Common myeloid progenitor, CD34-positive (primary cell): ENCODE results near the gene HOXD11.

Experiments
- CTCF ChIA-PET: fragments of 350-600 bp; sonication (Branson Sonifier 250); formaldehyde crosslinking; loops from one replicate; lab custom pipeline; 2021; ENCODE audit warnings: antibody characterized with exemption; lab: Charles Lee
- POLR2A ChIA-PET: fragments of 350-600 bp; sonication (Branson Sonifier 250); formaldehyde crosslinking; loops from one replicate; lab custom pipeline; 2021; ENCODE audit warnings: antibody characterized with exemption; lab: Charles Lee
- DNase-seq, 3 donors: peaks; one replicate each; pipeline versions ENCODE4 v3.0.0 to v3.0.0-alpha.2; 2013
- H3K27ac ChIP-seq, 2 experiments: 1 replicate in 1 of 2; 2 replicates in 1 of 2; pipeline ENCODE4 v1.7.0; 2013; ENCODE audit warnings: inconsistent platforms in 2 of 2, low read length in 2 of 2, mild to moderate bottlenecking in 2 of 2, low read depth in 1 of 2, moderate library complexity in 1 of 2; ENCODE audit not compliant: severe bottlenecking in 2 of 2, insufficient read depth in 1 of 2, poor library complexity in 1 of 2
- H3K27me3 ChIP-seq, 5 experiments: replicated peaks in 2 of 5; 1 replicate in 3 of 5; 2 replicates in 2 of 5; pipeline versions ENCODE4 v1.6.1 to v1.7.0; 2013; ENCODE audit warnings: low read length in 4 of 5, mild to moderate bottlenecking in 2 of 5, moderate library complexity in 2 of 5, inconsistent platforms in 1 of 5; ENCODE audit not compliant: insufficient read depth in 5 of 5, control insufficient read depth in 4 of 5
- H3K36me3 ChIP-seq, 4 experiments: 1 replicate in 2 of 4; 2 replicates in 2 of 4; pipeline versions ENCODE4 v1.6.1 to v1.7.0; 2013; ENCODE audit warnings: low read length in 3 of 4, control low read depth in 1 of 4, mild to moderate bottlenecking in 1 of 4; ENCODE audit not compliant: control insufficient read depth in 4 of 4, insufficient read depth in 4 of 4
- H3K4me1 ChIP-seq, 4 experiments: 1 replicate in 3 of 4; 2 replicates in 1 of 4; pipeline versions ENCODE4 v1.6.1 to v1.7.1; 2013; ENCODE audit warnings: low read length in 3 of 4, mild to moderate bottlenecking in 3 of 4, control low read depth in 1 of 4, inconsistent platforms in 1 of 4, moderate library complexity in 1 of 4; ENCODE audit not compliant: control insufficient read depth in 4 of 4, insufficient read depth in 4 of 4; ENCODE audit errors: control extremely low read depth in 1 of 4
- H3K4me3 ChIP-seq, 7 experiments: 1 replicate in 4 of 7; 2 replicates in 3 of 7; pipeline versions ENCODE4 v1.5.1 to v1.7.0; 2013; ENCODE audit warnings: mild to moderate bottlenecking in 7 of 7, low read length in 6 of 7, moderate library complexity in 6 of 7, inconsistent platforms in 2 of 7, low read depth in 2 of 7, control low read depth in 1 of 7; ENCODE audit not compliant: insufficient read depth in 4 of 7, control insufficient read depth in 1 of 7; ENCODE audit errors: extremely low read depth in 1 of 7
- H3K9me3 ChIP-seq, 5 experiments: 1 replicate in 4 of 5; 2 replicates in 1 of 5; pipeline versions ENCODE4 v1.6.1 to v1.7.1; 2013; ENCODE audit warnings: low read length in 4 of 5, mild to moderate bottlenecking in 2 of 5, inconsistent platforms in 1 of 5, low read depth in 1 of 5, moderate library complexity in 1 of 5; ENCODE audit not compliant: control insufficient read depth in 4 of 5, insufficient read depth in 2 of 5; ENCODE audit errors: control extremely low read depth in 1 of 5
- WGBS: methylation state at CpG from one replicate; pipeline ENCODE4 v1.1.5; 2013; ENCODE audit not compliant: insufficient coverage; 5-methylcytosine and 5-hydroxymethylcytosine counted together

Gene HOXD11

DNA sequence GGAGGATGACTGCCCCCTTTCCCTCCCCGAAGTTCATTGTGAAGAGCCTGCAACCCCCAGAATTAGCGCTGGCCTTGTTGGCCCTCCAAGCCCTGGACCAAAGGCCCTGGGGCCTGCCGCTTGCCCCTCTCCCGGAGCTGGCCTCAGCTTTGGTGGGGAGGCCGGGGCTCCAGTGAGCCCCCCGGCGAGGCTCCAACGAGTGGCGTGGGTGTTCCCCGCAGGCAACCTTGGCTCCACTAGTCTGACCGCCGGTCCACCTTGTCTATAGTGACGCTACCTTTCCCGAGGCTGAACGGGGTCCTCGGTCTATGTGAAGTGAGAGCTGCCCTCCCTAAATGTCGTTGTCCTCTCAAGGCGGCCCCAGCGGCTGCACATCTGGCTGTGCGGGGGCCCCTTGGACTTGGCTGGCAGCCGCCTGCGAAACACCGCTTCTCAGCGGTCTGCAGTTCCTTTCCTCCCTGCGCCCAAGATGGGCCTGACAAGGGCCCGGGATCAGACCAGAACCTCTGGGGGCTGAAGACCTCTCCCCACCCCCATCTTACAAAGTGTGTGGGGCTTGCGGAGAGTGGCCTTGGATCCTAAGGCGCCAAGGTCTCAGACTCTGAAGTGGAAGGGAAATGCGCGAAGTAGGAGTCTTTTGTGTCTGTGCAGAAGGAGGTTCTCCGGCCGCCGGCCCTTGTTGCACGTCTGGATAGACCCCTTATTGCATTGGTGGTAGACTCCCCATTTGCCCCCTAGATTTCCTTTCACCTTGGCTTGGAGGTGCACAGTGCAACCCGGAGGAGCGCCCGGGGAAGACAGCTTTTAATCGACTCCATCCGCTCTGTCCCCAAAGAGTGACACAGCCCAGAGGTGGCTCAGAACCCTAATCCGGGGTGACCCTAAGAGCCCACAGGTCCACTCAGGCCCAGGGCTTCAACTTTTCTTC, 5.6 kb downstream of the HOXD11 start:
- CTCF ChIA-PET, result interaction anchor here (0.8 to 3.6 kb wide), 9 partner anchors 9 to 539 kb away, joined by 3 to 27 read pairs (median 3); partner anchors contain the start of gene HOXD9
- 9% methylated on average over 32 of the region's 40 CpGs for WGBS
- POLR2A ChIA-PET, result no interaction called here
- H3K9me3 ChIP-seq, result peaks cover 0 to 12% (median 0%) of the 10 kb centered on the region in 5 experiments
- peaks cover 30 to 100% (median 80%) of the 10 kb centered on the region in 5 experiments for H3K27me3 ChIP-seq
- H3K27ac ChIP-seq, result no peak overlapping the region
- H3K4me1 ChIP-seq, result peaks cover 0 to 3% (median 0%) of the 10 kb centered on the region in 4 experiments
- H3K4me3 ChIP-seq, result no peak overlapping the region
- H3K36me3 ChIP-seq, result no peaks in the 10 kb centered on the region
- no peak for DNase-seq

DNA sequence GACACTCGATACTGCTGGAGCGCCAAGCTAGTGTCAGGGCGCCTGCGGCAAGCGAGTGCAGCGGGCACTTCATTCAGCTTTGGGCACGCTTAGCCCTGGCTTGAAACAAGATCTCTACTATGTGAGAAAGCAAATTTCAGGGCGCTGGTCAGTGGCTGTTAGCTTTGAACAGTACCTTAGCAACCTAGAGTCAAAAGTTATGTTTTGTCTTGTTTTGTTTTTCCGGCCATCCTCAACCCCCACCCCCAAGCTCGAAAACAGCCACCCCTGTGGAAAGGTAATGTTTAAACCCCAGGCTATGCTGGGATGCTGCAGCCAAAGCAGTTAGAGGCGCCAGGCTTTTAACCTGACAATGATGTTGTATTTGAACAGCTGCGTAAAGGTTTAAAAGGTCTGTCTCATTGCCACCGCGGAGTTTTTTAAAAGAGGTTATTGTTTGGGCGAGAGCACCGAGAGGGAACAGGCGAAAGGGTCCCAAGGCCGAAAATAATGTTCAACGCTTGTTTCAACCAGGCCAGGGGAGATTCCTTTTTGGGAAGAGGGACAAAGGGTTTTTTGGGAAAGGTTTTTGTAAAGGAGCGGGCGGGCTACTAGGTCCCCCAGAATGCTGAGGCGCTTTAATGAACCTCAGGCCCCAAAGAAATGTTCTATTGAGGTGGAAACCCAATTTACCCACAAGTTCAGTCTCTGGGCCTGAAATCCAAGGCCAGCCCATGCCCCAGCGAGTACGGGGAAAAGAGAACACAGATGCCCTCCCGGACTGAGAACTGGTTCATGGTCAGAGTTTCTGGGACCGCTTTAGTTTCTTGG, 7.2 kb downstream of the HOXD11 start:
- ChIA-PET POLR2A (interaction anchor here (0.9 kb wide), 1 partner anchor 47 kb away, joined by 3 read pairs; no protein-coding TSS in a partner anchor), CTCF (interaction anchor here (0.7 to 3.1 kb wide), 11 partner anchors 11 to 538 kb away, joined by 3 to 14 read pairs (median 3); partner anchors contain the start of gene HOXD4)
- no peak for DNase-seq
- H3K4me3 ChIP-seq, result no peak overlapping the region
- H3K4me1 ChIP-seq, result no peaks in the 10 kb centered on the region
- H3K9me3 ChIP-seq, result peaks cover 0 to 12% (median 0%) of the 10 kb centered on the region in 5 experiments
- H3K27me3 ChIP-seq, result peaks cover 30 to 100% (median 85%) of the 10 kb centered on the region in 5 experiments
- no peak overlapping the region for H3K27ac ChIP-seq
- 9% methylated on average over 22 of the region's 26 CpGs for WGBS
- H3K36me3 ChIP-seq, result no peaks in the 10 kb centered on the region

- Histone ChIP-seq H3K4me3 (no peak overlapping the region), H3K27ac (no peak overlapping the region), H3K4me1 (no peaks in the 10 kb centered on the region), H3K9me3 (peaks cover 0 to 12% (median 0%) of the 10 kb centered on the region in 5 experiments), H3K27me3 (peaks cover 24 to 100% (median 83%) of the 10 kb centered on the region in 5 experiments), H3K36me3 (no peaks in the 10 kb centered on the region)
- ChIA-PET CTCF (interaction anchor here (1.0 to 3.1 kb wide), 6 partner anchors 11 to 537 kb away, joined by 3 to 14 read pairs (median 4); partner anchors contain the start of gene HOXD4), POLR2A (no interaction called here)
- WGBS, result 3% methylated on average over 8 of the region's 16 CpGs
- no peak for DNase-seq
Measured at GRCh38 chr2:176114930-176115625, 8.0 kb downstream of the HOXD11 start.

GRCh38 chr2:176115883-176116813, 9.1 kb downstream of the HOXD11 start, which contains the start of gene HOXD10:
TSS of gene HOXD10 (plus strand) at chr2:176116778. CDS start at chr2:176116834, 56 bp downstream.
- no peak within 1 kb of the TSS for H3K4me3 ChIP-seq
- CTCF ChIA-PET, result interaction anchor here (1.4 to 1.9 kb wide), 2 partner anchors 18 to 536 kb away, joined by 4 to 5 read pairs; no protein-coding TSS in a partner anchor

GRCh38 chr2:176117162-176117822, 10.2 kb downstream of the HOXD11 start:
- CTCF ChIA-PET, result interaction anchor here (1.0 to 1.1 kb wide), 3 partner anchors 10 to 516 kb away, joined by 3 to 4 read pairs (median 3); no protein-coding TSS in a partner anchor
- Histone ChIP-seq H3K4me1 (peaks cover 0 to 2% (median 2%) of the 10 kb centered on the region in 4 experiments), H3K27ac (no peak overlapping the region)

More at GRCh38 chr2:176115883-176116813, 9.1 kb downstream of the HOXD11 start, which contains the start of gene HOXD10:
- DNase-seq, result no peak
- WGBS, result 7% methylated on average over 52 of the region's 66 CpGs
- no peaks in the 10 kb centered on the region for H3K36me3 ChIP-seq
- H3K9me3 ChIP-seq, result peaks cover 0 to 12% (median 0%) of the 10 kb centered on the region in 5 experiments
- POLR2A ChIA-PET, result no interaction called here
- peaks cover 20 to 100% (median 82%) of the 10 kb centered on the region in 5 experiments for H3K27me3 ChIP-seq
- H3K4me1 ChIP-seq, result no peaks in the 10 kb centered on the region
- no peak within 1 kb of the TSS for H3K27ac ChIP-seq

More at GRCh38 chr2:176117162-176117822, 10.2 kb downstream of the HOXD11 start:
- WGBS, result 23% methylated on average over 39 of the region's 40 CpGs
- H3K27me3 ChIP-seq, result peaks cover 19 to 100% (median 78%) of the 10 kb centered on the region in 5 experiments
- no peaks in the 10 kb centered on the region for H3K36me3 ChIP-seq
- no peak for DNase-seq
- H3K4me3 ChIP-seq, result no peak overlapping the region
- peaks cover 0 to 12% (median 0%) of the 10 kb centered on the region in 5 experiments for H3K9me3 ChIP-seq
- POLR2A ChIA-PET, result no interaction called here
